GM18870 (cell line): Measurements from ENCODE around the gene YJU2.
"Not testable (repeated sequence)": the region's sequence is repeated elsewhere in the genome, so short reads cannot be mapped to it uniquely, and the experiment has no call there.

Experiments
- ATAC-seq: cut with Tn5 transposase; IDR thresholded peaks from one replicate; pipeline ENCODE4 v1.9.1; 2021; ENCODE audit warnings: moderate library complexity; ENCODE audit not compliant: unreplicated experiment

Gene YJU2

GRCh38 chr19:4267101-4267900 lies 20.4 kb downstream of the YJU2 start:
- no peak for ATAC-seq

GRCh38 chr19:4267901-4268815 lies 21.3 kb downstream of the YJU2 start:
- ATAC-seq = no peak

DNA sequence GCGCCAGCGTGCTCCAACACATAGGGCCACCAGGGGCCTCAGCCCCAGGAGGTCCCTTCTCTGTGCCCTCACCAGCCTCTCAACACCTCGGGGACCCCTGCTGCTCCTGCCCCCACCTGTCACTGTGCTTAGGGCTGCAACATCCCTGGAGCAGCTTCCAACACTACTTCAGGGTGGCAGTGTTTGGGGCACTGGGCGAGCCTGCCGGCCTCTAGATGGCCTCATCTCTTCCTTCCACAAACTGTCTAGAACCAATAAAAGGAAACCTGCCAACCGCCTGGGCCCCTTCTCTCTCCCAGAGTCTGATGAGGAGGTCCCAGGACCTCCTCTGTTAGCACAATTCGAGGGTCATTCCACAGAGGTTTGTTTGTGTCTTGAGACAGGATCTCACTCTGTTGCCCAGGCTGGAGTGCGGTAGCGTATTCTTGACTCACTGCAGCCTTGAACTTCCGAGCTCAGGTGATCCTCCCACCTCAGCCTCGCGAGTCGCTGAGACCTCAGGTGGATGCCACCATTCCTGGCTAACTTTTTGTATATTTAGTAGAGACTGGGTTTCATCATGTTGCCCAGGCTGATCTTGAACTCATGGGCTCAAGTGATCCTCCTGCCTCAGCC lies 22.0 kb downstream of the YJU2 start:
- ATAC-seq = no peak

DNA sequence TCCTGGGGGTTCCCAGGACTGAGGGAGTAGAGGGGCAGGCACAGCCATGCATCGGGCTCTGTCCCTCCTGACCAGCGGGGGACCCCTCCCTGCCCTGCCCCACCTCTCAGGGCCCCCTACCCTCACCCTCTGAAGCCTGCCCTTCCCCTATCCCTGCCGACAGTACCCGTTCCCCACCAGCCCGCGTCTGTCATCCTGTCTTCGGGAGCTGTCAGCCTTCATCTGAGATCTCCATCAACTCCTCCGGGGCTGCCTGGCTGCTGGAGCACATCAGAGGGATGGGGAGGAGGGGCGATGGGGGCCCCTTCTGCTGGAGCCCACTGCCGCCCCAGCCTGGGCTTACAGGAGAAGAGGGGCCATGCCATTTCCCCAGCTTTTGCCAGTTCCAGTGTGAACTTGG lies 26.0 kb downstream of the YJU2 start:
- no peak for ATAC-seq

- ATAC-seq = not testable (repeated sequence)
These were observed 27.4 kb downstream of the YJU2 start for GRCh38 chr19:4274321-4274686.

DNA sequence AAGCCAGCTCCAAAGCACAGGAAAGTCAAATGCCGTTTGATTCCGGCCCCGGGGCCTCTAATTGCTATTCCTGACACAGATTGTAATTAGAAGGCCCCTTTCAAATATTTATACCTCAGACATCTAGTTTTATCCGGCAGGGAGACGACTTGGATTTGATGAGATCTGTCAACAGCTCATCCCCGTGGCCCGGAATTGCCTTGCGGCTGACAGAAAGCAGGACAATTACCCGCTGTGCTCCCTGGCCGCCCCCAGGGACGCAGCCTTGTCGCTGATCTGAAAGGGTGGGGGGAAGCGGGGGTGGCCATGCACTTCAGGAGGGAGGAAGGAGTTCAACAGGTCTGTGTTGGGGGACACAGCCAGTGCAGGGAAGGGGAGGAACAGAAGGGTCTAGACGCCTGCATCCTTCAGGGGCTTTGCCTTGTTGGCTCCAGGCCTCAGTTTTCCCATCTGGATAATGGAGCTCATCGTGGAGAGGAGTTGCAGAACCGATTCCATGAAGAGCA lies 30.4 kb downstream of the YJU2 start:
- no peak for ATAC-seq

- no peak for ATAC-seq
These were observed 31.1 kb downstream of the YJU2 start for GRCh38 chr19:4278010-4278409.

DNA sequence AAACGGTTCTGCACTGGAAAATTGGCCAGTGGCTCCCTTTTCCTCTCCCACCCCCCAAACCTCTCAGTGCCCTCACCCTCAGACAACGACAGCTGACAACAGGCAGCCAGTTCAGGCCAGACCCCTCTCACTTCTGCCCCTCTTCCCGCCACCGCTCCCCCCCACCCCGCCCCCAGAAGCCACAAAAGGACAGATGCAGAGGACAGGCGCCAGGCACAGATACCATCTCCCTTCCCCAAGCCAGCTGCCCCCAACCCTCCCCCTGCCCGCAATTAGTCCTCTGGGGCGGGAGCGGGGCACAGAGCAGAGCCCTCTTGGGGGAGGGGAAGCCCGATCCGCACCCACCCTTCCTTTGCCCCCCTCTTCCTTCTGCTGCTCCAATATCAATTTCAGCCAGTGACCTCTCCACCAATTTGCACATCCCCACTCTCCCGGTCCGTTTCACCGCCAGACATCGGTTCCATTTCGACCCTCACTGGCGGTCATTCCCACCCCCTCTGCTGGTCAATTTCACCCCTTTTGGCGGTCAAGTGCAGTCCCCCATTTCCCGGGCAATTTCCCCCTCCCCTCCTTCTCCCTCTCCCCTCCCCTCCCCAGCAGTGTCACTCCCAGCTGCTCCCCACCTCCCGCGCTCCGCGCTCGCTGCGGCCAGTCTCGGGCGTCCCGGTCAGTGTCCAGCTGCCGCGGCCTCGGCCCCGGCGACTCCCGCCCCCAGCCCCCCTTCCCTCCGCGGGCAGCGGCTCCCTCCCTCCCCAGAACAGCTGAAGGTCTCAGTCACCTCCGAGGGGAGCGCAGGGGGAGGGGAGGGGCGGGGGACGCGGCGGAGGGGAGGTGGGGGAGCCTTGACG lies 31.8 kb downstream of the YJU2 start, which contains the start of gene SHD:
Gene SHD (plus strand): TSS at position 848 of the 848 bp plus-strand sequence. CDS start 798 bp downstream, outside the sequence.
- ATAC-seq = no peak

GRCh38 chr19:4279267-4279529 lies 32.3 kb downstream of the YJU2 start:
- ATAC-seq = no peak

- no peak for ATAC-seq
These were observed 32.9 kb downstream of the YJU2 start for GRCh38 chr19:4279530-4280422.

GRCh38 chr19:4284176-4284958 lies 37.5 kb downstream of the YJU2 start:
- ATAC-seq = no peak

DNA sequence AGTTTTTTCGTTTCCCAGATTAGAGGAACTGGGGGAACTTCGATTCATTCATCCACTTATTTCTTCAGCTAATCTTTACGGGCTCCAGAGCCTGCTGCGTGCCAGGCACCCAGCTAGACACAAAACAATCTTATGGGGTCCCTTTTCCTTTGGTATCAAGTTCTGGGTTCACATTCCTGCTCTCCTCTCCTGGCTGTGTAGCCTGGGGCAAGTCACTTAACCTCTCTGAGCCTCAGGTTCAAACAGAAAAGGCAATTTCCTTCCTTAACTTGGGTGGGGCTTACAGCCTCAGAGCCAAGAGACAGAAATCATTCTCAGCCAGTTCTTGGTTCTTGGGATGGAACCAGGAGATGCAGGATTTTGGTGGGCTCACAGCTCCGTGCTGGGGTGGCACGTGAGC lies 38.1 kb downstream of the YJU2 start:
- no peak for ATAC-seq

GRCh38 chr19:4286141-4286540 lies 39.3 kb downstream of the YJU2 start:
- not testable (repeated sequence) for ATAC-seq

DNA sequence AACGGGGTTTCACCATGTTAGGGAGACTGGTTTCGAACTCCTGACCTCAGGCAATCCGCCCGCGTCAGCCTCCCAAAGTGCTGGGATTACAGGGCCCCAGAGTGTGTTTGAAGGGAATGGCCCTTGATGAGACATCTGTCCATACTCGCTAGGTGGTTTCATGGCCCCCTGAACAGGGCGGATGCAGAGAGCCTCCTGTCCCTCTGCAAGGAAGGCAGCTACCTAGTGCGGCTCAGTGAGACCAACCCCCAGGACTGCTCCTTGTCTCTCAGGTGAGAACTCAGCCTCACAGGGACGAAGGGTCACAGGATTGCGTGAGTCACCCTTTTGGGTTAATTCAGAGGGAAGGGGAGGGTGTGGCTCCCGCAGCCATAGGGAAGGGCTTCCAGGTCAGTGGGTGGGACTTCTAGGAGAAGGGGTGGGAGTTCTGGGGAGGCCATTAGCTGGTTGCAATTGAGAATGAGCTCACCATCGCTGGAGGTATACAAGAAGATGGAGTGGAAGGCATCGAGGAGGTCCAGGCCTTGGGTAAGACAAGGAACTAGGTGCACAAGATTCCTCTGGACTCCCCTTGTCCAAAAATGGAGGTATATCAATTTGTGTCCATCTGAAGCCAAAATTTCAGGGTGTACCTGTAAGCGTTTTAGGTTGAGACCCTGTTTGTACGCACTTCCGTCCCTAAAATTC lies 41.4 kb downstream of the YJU2 start:
- ATAC-seq = no peak

DNA sequence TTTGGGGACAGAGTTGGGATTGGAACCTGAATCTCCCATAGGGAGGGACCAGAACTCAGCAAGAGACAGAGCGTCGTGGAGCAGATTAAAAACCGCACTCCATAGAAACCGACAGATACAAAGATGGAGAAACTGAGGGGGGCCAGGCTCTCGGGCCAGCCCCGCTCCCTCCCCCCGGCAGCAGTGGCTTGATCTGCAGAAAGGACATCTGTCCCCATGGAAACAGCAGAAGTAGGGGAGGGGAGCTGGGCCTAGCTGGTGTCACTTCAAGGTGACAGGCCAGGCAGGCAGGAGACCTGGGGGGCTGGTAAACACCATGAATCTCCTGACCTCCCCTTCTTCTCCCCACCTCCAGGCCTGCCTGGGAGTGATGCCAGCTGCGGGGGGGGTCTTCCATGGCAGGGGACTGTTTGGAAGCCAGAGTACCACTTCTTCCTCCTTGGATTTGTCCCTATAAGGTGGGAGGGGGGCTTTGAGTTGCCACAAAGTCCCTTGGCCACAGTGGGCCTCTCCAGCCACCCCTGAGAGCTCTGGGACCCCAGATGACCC lies 44.4 kb downstream of the YJU2 start:
- no peak for ATAC-seq

- ATAC-seq = no peak
These were observed 45.6 kb downstream of the YJU2 start for GRCh38 chr19:4292515-4292914.

DNA sequence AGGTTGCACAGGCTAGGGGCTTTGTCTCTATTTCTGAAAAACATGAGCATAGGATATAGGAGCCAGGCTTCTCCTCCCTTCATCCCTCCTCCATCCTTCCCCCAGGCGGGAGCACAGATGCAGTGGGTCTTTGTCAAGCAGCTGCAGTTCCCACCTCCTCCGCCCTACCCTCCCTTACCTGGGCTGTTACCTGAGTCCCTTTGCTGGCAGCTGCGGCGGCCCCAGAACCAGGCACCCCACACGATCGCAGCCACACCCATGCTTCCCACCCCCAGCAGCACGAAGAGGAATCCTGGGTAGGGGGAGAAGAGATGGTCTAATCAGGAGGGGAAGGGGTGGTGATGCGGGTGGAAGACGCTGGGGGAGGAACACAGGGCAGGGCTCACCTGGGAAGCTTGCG lies 47.5 kb downstream of the YJU2 start:
- no peak for ATAC-seq
